GM19438 (cell line): ENCODE data around the gene ZNF443.
"Not testable (repeated sequence)": the region's sequence is repeated elsewhere in the genome, so short reads cannot be mapped to it uniquely, and the experiment has no call there.

ENCODE experiments used
- ATAC-seq: cut with Tn5 transposase; IDR thresholded peaks from one replicate; pipeline ENCODE4 v1.9.1; 2021; ENCODE audit warnings: low read depth; ENCODE audit not compliant: unreplicated experiment

Gene ZNF443

DNA sequence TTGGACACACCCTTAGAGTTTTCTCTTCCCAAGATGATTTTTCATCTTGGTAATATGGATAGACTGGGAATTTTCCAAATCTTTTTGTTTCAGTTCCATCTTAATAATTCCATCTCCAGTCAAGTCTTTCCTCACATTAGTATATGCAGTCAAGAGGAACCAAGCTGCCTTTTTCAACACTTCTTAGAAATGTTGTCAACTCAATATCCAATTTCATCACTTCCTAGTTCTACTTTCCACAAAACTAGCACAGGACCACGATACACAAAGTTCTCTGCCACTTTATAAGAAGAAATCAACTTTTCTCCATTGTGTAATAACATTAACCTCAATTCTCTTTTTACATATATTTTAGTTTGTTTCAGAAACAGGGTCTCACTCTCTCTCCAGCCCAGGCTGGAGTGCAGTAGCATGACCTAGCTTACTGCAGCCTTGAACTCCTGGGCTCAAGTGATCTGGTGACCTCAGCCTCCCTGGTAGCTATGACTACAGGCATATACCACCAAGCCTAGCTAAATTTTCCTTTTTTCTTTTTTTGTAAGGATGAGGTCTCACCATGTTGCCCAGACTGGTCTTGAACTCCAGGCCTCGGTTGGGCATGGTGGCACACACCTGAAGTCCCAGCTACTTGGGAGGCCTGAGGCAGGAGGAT lies 15.5 kb downstream of the ZNF443 start:
- no peak for ATAC-seq

DNA sequence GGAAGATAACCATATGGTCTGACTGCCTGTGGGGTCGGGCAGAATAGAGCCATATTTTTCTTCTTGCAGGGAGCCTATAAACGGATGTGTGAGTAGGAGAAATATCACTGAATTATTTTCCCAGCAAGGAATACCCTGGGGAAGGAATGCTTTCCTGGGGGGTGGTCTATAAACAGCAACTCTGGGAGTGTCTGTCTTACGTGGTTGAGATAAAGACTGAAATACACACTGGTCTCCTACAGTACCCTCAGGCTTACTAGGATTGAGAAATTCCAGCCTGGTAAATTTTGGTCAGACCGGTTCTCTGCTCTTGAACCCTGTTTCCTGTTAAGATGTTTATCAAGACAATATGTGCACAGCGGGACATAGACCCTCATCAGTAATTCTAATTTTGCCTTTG lies 23.5 kb downstream of the ZNF443 start:
- ATAC-seq = not testable (repeated sequence)

DNA sequence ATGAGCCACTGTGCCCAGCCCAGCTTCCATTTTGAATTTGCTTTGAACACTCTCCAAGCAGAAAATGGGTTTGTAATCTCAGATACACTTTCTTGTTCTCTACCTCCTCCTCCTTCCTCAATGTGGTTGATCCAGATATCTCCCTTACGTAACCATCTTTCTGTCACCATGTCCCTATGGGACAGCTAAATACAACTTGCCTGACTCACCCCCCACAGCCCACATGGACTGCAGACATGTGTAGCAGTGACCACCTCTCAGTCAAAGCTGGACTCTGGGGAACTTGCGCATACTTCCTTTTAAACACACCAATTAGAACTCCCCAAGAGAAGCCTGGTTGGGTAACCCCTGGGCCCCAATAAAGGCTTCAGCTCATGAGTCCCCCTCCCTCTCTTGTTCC lies 28.9 kb downstream of the ZNF443 start:
- no peak for ATAC-seq

DNA sequence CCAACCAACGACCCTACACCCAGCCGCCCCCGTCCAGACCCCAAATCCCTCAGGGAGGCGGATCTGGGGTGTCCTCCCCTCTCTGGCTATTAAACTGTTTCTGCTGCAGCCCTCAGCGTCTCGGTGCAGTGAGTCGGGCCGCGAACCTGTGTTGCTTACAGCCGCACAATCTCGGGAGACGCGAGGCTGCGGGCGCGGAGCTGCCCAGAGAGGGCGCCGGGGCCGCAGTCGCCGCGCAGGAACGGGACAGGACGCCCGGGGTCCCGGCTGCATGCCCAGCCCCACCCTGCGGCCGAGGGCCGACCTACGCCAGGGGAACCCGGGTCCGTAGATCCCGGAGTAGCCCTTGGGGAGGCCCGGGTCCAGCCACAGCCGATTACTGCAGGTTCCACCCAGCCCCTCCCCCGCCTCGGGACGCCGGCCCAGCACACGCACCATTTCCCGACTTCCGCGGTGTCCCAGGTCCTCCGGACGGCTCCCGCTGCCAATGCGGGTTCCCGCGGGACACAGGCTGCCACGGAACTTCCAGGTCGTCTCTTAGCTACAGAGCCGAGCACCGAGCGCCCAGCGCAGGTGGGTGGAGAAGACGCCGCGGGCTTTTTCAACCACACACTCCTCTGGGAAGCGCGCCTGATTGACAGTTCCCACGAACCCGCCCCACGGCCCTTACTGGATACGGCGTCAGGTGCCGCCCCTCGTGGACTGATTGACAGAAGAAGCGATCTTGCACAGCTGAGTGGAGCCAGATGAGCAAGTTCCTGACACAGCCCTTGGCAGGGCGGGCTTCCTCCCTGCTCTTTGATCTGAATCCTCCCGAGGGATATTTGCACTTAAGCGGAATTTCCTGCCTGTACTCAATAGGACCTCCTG lies 40.0 kb downstream of the ZNF443 start, which contains the start of gene ZNF799:
Gene ZNF799 (minus strand): TSS at position 639 of the 870 bp plus-strand sequence. CDS start 201 bp downstream, at position 438.
- ATAC-seq = peak; percentile 82

DNA sequence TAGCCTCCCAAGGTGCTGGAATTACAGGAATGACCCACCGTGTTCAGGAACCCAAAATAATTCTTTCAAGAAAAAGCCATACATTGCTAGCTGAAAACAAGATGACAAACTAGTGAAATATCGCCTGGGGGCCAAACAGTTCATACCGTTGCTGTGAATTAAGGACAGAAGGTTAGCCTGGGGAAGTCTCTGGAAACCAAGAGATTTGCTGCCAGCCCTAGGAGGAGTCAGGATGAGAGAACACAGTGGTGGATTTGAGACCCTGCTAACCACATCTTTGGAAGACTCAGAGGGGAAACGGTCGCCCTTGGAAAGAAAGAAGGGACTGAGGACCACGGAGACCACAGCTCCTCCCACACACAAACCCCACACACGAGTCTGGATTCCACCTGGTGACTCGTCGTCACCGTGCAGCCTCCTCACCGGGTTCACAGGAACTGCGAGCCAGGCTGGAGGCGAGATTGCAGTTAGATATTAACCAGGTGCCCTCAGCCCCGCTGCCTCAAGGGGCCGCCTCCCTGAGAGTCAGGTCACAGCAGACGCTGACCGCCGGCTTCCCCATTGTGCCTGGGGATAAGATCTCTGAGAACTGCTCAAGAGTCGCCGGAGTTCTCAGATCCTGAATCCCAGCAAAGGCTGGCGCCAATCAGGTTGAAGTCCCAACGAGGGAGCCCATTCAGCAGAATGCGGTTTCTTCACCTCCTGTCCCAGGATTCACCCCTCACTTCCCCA lies 40.8 kb downstream of the ZNF443 start:
- ATAC-seq = peak; percentile 44

DNA sequence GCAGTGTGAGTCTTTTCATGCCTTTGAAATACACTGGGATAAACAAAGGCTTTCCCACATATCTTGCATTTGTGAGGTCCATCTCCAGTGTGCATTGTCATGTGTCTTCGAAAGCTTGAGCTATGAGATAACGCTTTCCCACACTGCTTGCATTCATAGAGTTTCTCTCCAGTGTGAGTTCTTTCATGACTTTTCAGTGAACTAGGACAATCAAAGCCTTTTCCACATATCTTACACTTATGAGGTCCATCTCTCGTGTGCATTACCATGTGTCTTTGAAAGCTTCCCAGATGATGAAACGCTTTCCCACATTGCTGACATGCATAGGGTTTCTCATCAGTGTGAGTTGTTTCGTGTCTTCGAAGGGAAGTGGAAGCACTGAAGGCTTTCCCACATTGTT lies 49.7 kb downstream of the ZNF443 start:
- ATAC-seq = not testable (repeated sequence)

DNA sequence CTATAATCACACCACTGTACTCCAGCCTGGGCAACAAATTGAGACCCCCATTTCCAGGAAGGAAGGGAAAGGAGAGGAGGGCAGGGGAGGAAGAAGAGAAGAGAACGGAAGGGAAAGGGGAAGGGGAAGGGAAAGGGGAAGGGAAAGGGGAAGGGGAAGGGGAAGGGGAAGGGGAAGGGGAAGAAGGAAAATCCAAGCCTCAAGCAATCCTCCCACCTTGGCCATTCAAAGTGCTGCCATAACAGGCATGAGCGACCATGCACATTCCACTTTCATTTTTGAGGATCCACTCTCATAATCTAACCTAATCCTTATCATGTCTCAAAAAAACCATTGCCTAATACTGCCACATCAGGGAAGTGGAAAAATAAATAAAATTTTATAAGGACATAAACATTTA lies 54.5 kb downstream of the ZNF443 start:
- not testable (repeated sequence) for ATAC-seq

DNA sequence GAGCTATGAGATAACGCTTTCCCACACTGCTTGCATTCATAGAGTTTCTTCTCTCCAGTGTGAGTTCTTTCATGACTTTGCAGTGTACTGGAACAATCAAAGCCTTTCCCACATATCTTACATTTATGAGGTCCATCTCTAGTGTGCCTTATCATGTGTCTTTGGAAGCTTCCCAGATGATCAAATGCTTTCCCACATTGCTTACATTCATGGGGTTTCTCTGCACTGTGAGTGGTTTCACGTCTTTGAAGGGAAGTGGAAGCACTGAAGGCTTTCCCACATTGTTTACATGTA lies 60.4 kb downstream of the ZNF443 start:
- no peak for ATAC-seq

DNA sequence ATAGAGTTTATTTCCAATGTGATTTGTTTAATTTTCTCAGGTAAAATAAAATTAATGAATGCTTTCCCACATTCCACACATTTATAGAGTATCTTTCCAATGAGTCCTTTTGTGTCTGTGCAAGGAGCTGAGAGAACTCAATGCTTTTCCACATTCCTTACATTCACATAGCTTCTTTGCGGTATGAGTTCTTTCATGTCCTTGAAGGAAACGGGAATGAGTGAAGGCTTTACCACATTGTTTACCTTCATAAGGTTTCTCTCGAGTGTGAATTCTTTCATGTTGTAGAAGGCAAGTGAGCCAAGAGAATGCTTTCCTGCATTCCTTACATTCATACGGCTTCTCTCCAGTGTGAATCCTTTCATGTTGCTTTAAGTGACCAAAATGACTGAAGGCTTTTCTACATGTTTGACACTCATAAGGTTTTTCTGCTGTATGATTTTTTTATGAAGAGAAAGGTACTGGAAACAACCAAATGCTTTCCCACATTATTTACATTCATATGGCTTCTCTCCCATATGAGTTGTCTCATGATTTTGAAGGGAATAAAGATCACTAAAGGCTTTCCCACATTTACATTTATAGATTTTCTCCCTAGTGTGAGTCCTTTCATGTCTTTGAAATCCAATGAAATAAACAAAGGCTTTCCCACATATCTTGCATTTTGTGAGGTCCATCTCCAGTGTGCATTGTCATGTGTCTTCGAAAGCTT lies 60.9 kb downstream of the ZNF443 start:
- no peak for ATAC-seq
